GM23338 (cell line): ENCODE results near the gene LIMS3.
"Not testable (repeated sequence)": the region's sequence is repeated elsewhere in the genome, so short reads cannot be mapped to it uniquely, and the experiment has no call there.

Experiments
- CREB1 ChIP-seq: fragments of 250-450 bp; sonication (Bioruptor Pico); IDR thresholded peaks from 2 replicates; pipeline ENCODE4 v1.5.0; 2020; ENCODE audit warnings: low read depth, mild to moderate bottlenecking, moderate library complexity
- CTCF ChIP-seq, 2 experiments: fragments of 200-600 bp in 1 of 2; sonication (generic) in 1 of 2; conservative IDR thresholded peaks; 2 replicates each; pipeline versions ENCODE4 v1.5.1 to v1.6.1; 2016 to 2017; ENCODE audit warnings: antibody characterized with exemption in 2 of 2, low read depth in 2 of 2, mild to moderate bottlenecking in 2 of 2, moderate library complexity in 1 of 2
- ETS1 ChIP-seq: IDR thresholded peaks from 2 replicates; pipeline ENCODE4 v1.6.1; 2016; ENCODE audit warnings: antibody characterized with exemption
- EZH2 ChIP-seq: fragments of 200-600 bp; sonication (generic); IDR thresholded peaks from one replicate; pipeline ENCODE4 v1.8.0; 2017; ENCODE audit warnings: antibody characterized with exemption, mild to moderate bottlenecking, low read depth; ENCODE audit not compliant: unreplicated experiment
- EZH2phosphoT487 ChIP-seq: fragments of 200-600 bp; sonication (generic); IDR thresholded peaks from one replicate; pipeline ENCODE4 v1.8.1; 2018; ENCODE audit warnings: antibody characterized with exemption; ENCODE audit not compliant: unreplicated experiment
- JUNB ChIP-seq: IDR thresholded peaks from one replicate; pipeline ENCODE4 v1.6.1; 2016; ENCODE audit warnings: antibody characterized with exemption; ENCODE audit not compliant: unreplicated experiment
- POLR2AphosphoS5 ChIP-seq: IDR thresholded peaks from 2 replicates; pipeline ENCODE4 v1.6.1; 2016; ENCODE audit warnings: antibody characterized with exemption, low read depth
- REST ChIP-seq: IDR thresholded peaks from one replicate; pipeline ENCODE4 v1.6.1; 2018; ENCODE audit warnings: antibody characterized with exemption; ENCODE audit not compliant: unreplicated experiment
- STAT1 ChIP-seq: IDR thresholded peaks from one replicate; pipeline ENCODE4 v1.6.1; 2016; ENCODE audit warnings: antibody characterized with exemption; ENCODE audit not compliant: unreplicated experiment
- TF ChIP-seq, protein P1 (sequence below): fragments of 250-450 bp; sonication (Bioruptor Pico); IDR thresholded peaks from 2 replicates; pipeline ENCODE4 v1.5.0; 2020; ENCODE audit warnings: mild to moderate bottlenecking, moderate library complexity

- not testable (repeated sequence) for TF ChIP-seq CTCF (conservative IDR thresholded peaks at IDR 0.05; ENCODE audit: low read depth in 2 of 2); POLR2AphosphoS5; EZH2phosphoT487; CREB1 (CRISPR knock-in tag); JUNB; EZH2; REST; STAT1; ETS1
- TF ChIP-seq, protein P1, sequence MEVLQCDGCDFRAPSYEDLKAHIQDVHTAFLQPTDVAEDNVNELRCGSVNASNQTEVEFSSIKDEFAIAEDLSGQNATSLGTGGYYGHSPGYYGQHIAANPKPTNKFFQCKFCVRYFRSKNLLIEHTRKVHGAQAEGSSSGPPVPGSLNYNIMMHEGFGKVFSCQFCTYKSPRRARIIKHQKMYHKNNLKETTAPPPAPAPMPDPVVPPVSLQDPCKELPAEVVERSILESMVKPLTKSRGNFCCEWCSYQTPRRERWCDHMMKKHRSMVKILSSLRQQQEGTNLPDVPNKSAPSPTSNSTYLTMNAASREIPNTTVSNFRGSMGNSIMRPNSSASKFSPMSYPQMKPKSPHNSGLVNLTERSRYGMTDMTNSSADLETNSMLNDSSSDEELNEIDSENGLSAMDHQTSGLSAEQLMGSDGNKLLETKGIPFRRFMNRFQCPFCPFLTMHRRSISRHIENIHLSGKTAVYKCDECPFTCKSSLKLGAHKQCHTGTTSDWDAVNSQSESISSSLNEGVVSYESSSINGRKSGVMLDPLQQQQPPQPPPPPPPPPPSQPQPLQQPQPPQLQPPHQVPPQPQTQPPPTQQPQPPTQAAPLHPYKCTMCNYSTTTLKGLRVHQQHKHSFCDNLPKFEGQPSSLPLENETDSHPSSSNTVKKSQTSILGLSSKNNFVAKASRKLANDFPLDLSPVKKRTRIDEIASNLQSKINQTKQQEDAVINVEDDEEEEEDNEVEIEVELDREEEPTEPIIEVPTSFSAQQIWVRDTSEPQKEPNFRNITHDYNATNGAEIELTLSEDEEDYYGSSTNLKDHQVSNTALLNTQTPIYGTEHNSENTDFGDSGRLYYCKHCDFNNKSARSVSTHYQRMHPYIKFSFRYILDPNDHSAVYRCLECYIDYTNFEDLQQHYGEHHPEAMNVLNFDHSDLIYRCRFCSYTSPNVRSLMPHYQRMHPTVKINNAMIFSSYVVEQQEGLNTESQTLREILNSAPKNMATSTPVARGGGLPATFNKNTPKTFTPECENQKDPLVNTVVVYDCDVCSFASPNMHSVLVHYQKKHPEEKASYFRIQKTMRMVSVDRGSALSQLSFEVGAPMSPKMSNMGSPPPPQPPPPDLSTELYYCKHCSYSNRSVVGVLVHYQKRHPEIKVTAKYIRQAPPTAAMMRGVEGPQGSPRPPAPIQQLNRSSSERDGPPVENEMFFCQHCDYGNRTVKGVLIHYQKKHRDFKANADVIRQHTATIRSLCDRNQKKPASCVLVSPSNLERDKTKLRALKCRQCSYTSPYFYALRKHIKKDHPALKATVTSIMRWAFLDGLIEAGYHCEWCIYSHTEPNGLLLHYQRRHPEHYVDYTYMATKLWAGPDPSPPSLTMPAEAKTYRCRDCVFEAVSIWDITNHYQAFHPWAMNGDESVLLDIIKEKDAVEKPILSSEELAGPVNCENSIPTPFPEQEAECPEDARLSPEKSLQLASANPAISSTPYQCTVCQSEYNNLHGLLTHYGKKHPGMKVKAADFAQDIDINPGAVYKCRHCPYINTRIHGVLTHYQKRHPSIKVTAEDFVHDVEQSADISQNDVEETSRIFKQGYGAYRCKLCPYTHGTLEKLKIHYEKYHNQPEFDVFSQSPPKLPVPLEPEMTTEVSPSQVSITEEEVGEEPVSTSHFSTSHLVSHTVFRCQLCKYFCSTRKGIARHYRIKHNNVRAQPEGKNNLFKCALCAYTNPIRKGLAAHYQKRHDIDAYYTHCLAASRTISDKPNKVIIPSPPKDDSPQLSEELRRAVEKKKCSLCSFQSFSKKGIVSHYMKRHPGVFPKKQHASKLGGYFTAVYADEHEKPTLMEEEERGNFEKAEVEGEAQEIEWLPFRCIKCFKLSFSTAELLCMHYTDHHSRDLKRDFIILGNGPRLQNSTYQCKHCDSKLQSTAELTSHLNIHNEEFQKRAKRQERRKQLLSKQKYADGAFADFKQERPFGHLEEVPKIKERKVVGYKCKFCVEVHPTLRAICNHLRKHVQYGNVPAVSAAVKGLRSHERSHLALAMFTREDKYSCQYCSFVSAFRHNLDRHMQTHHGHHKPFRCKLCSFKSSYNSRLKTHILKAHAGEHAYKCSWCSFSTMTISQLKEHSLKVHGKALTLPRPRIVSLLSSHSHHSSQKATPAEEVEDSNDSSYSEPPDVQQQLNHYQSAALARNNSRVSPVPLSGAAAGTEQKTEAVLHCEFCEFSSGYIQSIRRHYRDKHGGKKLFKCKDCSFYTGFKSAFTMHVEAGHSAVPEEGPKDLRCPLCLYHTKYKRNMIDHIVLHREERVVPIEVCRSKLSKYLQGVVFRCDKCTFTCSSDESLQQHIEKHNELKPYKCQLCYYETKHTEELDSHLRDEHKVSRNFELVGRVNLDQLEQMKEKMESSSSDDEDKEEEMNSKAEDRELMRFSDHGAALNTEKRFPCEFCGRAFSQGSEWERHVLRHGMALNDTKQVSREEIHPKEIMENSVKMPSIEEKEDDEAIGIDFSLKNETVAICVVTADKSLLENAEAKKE, result not testable (repeated sequence)
These were observed 7.5 kb upstream of the LIMS3 start for GRCh38 chr2:109891024-109891423.
